Neuronal stem cell (in vitro differentiated cells): ENCODE measurements around the gene ARHGAP26.

Source experiments
- DNase-seq: peaks from one replicate; pipeline ENCODE4 v3.0.0-alpha.2; 2013; ENCODE audit warnings: low spot score
- H2AFZ ChIP-seq: one replicate; pipeline ENCODE4 v1.6.1; 2013; ENCODE audit warnings: mild to moderate bottlenecking, low read length, inconsistent platforms
- H2AK5ac ChIP-seq: 2 replicates; pipeline ENCODE4 v1.6.1; 2013; ENCODE audit warnings: low read depth, mild to moderate bottlenecking, inconsistent platforms, low read length, moderate library complexity, mixed read lengths
- H2BK120ac ChIP-seq: 2 replicates; pipeline ENCODE4 v1.6.1; 2013; ENCODE audit warnings: low read depth, mild to moderate bottlenecking, inconsistent platforms, low read length, moderate library complexity, mixed read lengths
- H2BK12ac ChIP-seq: one replicate; pipeline ENCODE4 v1.6.1; 2013; ENCODE audit warnings: low read length, inconsistent platforms
- H2BK15ac ChIP-seq: 2 replicates; pipeline ENCODE4 v1.6.1; 2013; ENCODE audit warnings: mild to moderate bottlenecking, low read length, inconsistent platforms, mixed read lengths
- H2BK5ac ChIP-seq: one replicate; pipeline ENCODE4 v1.6.1; 2013; ENCODE audit warnings: inconsistent platforms, mild to moderate bottlenecking, low read length, moderate library complexity
- H3K14ac ChIP-seq: one replicate; pipeline ENCODE4 v1.6.1; 2013; ENCODE audit warnings: low read length, inconsistent platforms
- H3K18ac ChIP-seq: 2 replicates; pipeline ENCODE4 v1.6.1; 2013; ENCODE audit warnings: low read length, inconsistent platforms
- H3K23ac ChIP-seq: 2 replicates; pipeline ENCODE4 v1.6.1; 2013; ENCODE audit warnings: low read depth, mild to moderate bottlenecking, mixed read lengths, low read length, inconsistent platforms; ENCODE audit not compliant: poor library complexity
- H3K27ac ChIP-seq: replicated peaks from 3 replicates; pipeline ENCODE4 v1.5.1; 2013; ENCODE audit warnings: low read length, inconsistent platforms
- H3K27me3 ChIP-seq, 3 experiments: 2 replicates each; pipeline ENCODE4 v1.6.1; 2013; ENCODE audit warnings: low read length in 3 of 3, mild to moderate bottlenecking in 2 of 3, inconsistent platforms in 1 of 3, low read depth in 1 of 3, mixed read lengths in 1 of 3, moderate library complexity in 1 of 3; ENCODE audit not compliant: control insufficient read depth in 3 of 3, insufficient read depth in 3 of 3
- H3K36me3 ChIP-seq, 2 donors: replicated peaks in 1 of 2; 2 replicates each; pipeline ENCODE4 v1.6.1; 2013; ENCODE audit warnings: low read length in 2 of 2; ENCODE audit not compliant: control insufficient read depth in 2 of 2, insufficient read depth in 2 of 2
- H3K4ac ChIP-seq: 2 replicates; pipeline ENCODE4 v1.6.1; 2013; ENCODE audit warnings: inconsistent platforms, mild to moderate bottlenecking, low read length, moderate library complexity
- H3K4me1 ChIP-seq, 2 donors: 1 replicate in 1 of 2; 2 replicates in 1 of 2; pipeline ENCODE4 v1.6.1; 2013; ENCODE audit warnings: low read length in 2 of 2, low read depth in 1 of 2; ENCODE audit not compliant: control insufficient read depth in 2 of 2, insufficient read depth in 1 of 2
- H3K4me2 ChIP-seq: one replicate; pipeline ENCODE4 v1.6.1; 2013; ENCODE audit warnings: mild to moderate bottlenecking, low read length, inconsistent platforms; ENCODE audit not compliant: insufficient read depth, poor library complexity, severe bottlenecking
- H3K4me3 ChIP-seq, 2 donors: 2 replicates each; pipeline ENCODE4 v1.5.1; 2013; ENCODE audit warnings: low read length in 2 of 2, mild to moderate bottlenecking in 2 of 2, inconsistent platforms in 1 of 2, moderate library complexity in 1 of 2
- H3K79me1 ChIP-seq: one replicate; pipeline ENCODE4 v1.6.1; 2013; ENCODE audit warnings: low read depth, mild to moderate bottlenecking, inconsistent platforms, low read length, moderate library complexity
- H3K9ac ChIP-seq: one replicate; pipeline ENCODE4 v1.6.1; 2013; ENCODE audit warnings: mild to moderate bottlenecking, low read depth, low read length, inconsistent platforms; ENCODE audit not compliant: poor library complexity
- H3K9me3 ChIP-seq, 2 donors: replicated peaks in 1 of 2; 2 replicates each; pipeline versions ENCODE3 to v1.6.1; 2013; ENCODE audit warnings: low read length in 2 of 2, mild to moderate bottlenecking in 2 of 2, inconsistent platforms in 1 of 2, low read depth in 1 of 2, mixed read lengths in 1 of 2, moderate library complexity in 1 of 2; ENCODE audit not compliant: control insufficient read depth in 2 of 2, insufficient read depth in 1 of 2
- H4K8ac ChIP-seq: one replicate; pipeline ENCODE4 v1.6.1; 2013; ENCODE audit warnings: low read depth, mild to moderate bottlenecking, inconsistent platforms, low read length, moderate library complexity
- H4K91ac ChIP-seq: one replicate; pipeline ENCODE4 v1.6.1; 2013; ENCODE audit warnings: low read length, low read depth, mild to moderate bottlenecking, inconsistent platforms; ENCODE audit not compliant: poor library complexity
- WGBS, 2 donors: extraction: QIAGEN DNeasy Blood & Tissue Kit; methylation state at CpG; one replicate each; pipeline ENCODE4 v1.1.7; 2013; ENCODE audit warnings: missing lambda C conversion rate in 2 of 2, mixed read lengths in 1 of 2; ENCODE audit not compliant: insufficient read length in 2 of 2, insufficient replicate concordance in 1 of 2; ENCODE audit errors: extremely low coverage in 2 of 2; 5-methylcytosine and 5-hydroxymethylcytosine counted together

The ARHGAP26 gene

DNA sequence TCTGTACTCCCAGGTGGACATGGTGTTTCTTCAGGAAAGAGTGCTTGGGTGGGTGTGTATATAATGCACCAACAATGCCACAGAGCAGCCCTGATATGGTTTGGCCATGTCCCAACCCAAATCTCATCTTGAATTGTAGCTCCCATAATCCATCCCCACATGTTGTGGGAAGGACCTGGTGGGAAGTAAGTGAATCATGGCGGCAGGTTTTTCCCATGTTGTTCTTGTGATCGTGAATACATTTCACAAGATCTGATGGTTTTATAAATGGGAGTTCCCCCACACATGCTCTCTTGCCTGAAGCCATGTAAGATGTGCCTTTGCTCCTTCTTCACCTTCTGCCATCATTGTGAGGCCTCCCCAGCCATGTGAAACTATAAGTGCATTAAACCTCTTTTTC lies 474.8 kb downstream of the ARHGAP26 start:
- no peaks in the 10 kb centered on the region for H3K79me1 ChIP-seq
- H2BK12ac ChIP-seq, result no peak overlapping the region
- no peaks in the 10 kb centered on the region for H3K4me1 ChIP-seq
- no peaks in the 10 kb centered on the region for H3K9me3 ChIP-seq
- H3K36me3 ChIP-seq, result no peaks in the 10 kb centered on the region
- WGBS, 2 donors, result no CpG with 5 or more reads among the region's 2 CpGs
- H4K8ac ChIP-seq, result no peak overlapping the region
- H3K4me2 ChIP-seq, result no peak overlapping the region
- no peak overlapping the region for H2BK5ac ChIP-seq
- H2AFZ ChIP-seq, result no peak overlapping the region
- peaks cover 0 to 2% (median 0%) of the 10 kb centered on the region in 3 experiments for H3K27me3 ChIP-seq
- H3K27ac ChIP-seq, result no peak overlapping the region
- no peak overlapping the region for H2AK5ac ChIP-seq
- H3K9ac ChIP-seq, result no peak overlapping the region
- H3K23ac ChIP-seq, result no peak overlapping the region
- H4K91ac ChIP-seq, result no peak overlapping the region
- H3K4me3 ChIP-seq, result no peak overlapping the region
- DNase-seq, result no peak
- H3K4ac ChIP-seq, result no peak overlapping the region
- H3K14ac ChIP-seq, result no peak overlapping the region
- no peak overlapping the region for H3K18ac ChIP-seq
- no peak overlapping the region for H2BK120ac ChIP-seq
- no peak overlapping the region for H2BK15ac ChIP-seq

DNA sequence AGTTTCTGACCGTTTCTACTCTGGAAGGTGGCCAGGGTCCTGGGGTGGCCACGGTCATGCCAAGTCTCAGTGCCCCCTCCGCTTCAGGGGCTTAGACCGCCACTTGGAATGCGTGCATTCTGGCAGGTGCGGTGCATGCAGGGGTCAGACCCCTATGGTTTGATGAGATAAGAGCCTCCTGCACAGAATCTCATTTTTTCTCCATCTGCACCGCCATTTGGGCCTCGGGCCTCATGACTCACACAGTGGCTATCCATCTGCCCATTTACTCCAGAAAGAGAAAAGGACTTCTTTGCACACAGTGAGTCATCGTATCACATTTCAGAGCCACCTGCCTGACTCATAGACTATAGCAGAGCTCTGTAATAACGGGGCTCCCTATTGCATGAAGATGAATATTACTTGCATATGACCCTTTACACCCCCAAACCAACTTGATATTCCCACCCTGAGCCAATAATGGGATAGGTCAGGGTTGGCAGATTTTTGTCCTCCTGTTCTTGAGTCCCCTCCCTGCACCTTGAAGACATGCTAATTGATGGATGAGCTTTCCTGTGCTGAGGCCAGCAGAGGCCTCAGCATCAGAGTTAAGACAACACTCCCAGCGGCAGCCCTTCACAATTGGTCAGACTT lies 475.9 kb downstream of the ARHGAP26 start:
- Histone ChIP-seq H2BK120ac (no peak overlapping the region), H3K23ac (no peak overlapping the region), H2BK12ac (no peak overlapping the region), H3K18ac (no peak overlapping the region), H3K14ac (no peak overlapping the region), H3K4me1 (no peaks in the 10 kb centered on the region), H3K27ac (no peak overlapping the region), H3K9ac (no peak overlapping the region), H2AK5ac (no peak overlapping the region), H3K9me3 (no peaks in the 10 kb centered on the region), H3K27me3 (peaks cover 0 to 2% (median 0%) of the 10 kb centered on the region in 3 experiments), H4K91ac (no peak overlapping the region), H3K79me1 (no peaks in the 10 kb centered on the region), H3K36me3 (no peaks in the 10 kb centered on the region), H3K4me3 (no peak overlapping the region), H3K4ac (no peak overlapping the region), H3K4me2 (no peak overlapping the region), H2BK15ac (no peak overlapping the region), H2AFZ (peak overlapping the region; percentile 25), H4K8ac (no peak overlapping the region), H2BK5ac (no peak overlapping the region)
- DNase-seq, result no peak
- no CpG with 5 or more reads among the region's 11 CpGs for WGBS, 2 donors

DNA sequence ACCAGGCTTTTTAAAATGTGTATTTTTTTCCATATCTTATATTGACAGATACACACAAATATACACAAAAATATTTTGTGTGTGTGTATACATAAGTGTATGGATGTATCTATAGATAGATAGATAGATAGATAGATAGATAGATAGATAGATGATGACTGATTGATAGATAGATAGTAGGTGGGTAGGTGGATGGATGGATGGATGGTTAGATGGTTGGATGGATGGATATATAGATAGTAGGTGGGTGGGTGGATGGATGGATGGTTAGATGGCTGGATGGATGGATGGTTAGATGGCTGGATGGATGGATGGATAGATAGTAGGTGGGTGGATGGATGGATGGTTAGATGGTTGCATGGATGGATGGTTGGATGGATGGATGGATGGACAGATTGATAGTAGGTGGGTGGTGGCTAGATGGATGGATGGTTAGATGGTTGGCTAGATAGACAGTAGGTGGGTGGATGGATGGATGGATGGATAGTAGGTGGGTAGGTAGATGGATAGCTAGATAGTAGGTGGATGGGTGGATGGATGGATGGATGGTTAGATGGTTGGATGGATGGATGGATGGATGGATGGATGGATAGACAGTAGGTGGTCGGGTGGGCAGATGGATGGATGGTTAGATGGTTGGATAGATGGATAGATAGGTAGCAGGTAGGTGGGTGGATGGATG lies 477.1 kb downstream of the ARHGAP26 start:
- H4K91ac ChIP-seq, result no peak overlapping the region
- no peaks in the 10 kb centered on the region for H3K36me3 ChIP-seq
- no peak overlapping the region for H2AK5ac ChIP-seq
- H3K4me2 ChIP-seq, result no peak overlapping the region
- H3K4ac ChIP-seq, result no peak overlapping the region
- no peak overlapping the region for H3K4me3 ChIP-seq
- no peak overlapping the region for H4K8ac ChIP-seq
- H3K9me3 ChIP-seq, result no peaks in the 10 kb centered on the region
- H3K9ac ChIP-seq, result no peak overlapping the region
- no peaks in the 10 kb centered on the region for H3K79me1 ChIP-seq
- H2BK12ac ChIP-seq, result no peak overlapping the region
- H3K14ac ChIP-seq, result no peak overlapping the region
- no peaks in the 10 kb centered on the region for H3K4me1 ChIP-seq
- no CpG with 5 or more reads among the region's 1 CpG for WGBS, 2 donors
- H2BK15ac ChIP-seq, result no peak overlapping the region
- H2BK120ac ChIP-seq, result no peak overlapping the region
- no peak overlapping the region for H3K23ac ChIP-seq
- peaks cover 0 to 2% (median 0%) of the 10 kb centered on the region in 3 experiments for H3K27me3 ChIP-seq
- DNase-seq, result no peak
- no peak overlapping the region for H2AFZ ChIP-seq
- H3K27ac ChIP-seq, result no peak overlapping the region
- H2BK5ac ChIP-seq, result no peak overlapping the region
- H3K18ac ChIP-seq, result no peak overlapping the region

DNA sequence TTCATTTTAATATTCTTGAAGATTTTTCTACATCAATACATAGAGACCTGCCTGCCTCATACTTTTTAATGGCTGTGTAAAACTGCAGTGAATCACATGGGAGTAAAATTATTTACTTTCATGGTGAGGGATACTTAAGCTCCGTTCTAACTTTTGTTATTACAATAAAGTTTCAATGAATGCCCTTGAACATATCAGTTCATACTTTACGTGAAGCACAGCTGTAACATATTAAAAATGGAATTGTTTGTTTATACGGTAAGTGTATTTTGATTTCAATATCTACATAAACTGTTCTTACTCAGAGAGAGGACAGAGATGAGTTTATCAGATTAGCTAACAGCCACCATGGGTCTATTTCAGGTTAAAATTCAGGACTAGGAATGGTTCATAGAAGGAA lies 478.2 kb downstream of the ARHGAP26 start:
- no peak overlapping the region for H2BK5ac ChIP-seq
- H2AK5ac ChIP-seq, result no peak overlapping the region
- H4K8ac ChIP-seq, result no peak overlapping the region
- no peak overlapping the region for H3K4ac ChIP-seq
- no peak overlapping the region for H2AFZ ChIP-seq
- no peaks in the 10 kb centered on the region for H3K4me1 ChIP-seq
- no peak overlapping the region for H2BK12ac ChIP-seq
- no peak overlapping the region for H3K27ac ChIP-seq
- H3K27me3 ChIP-seq, result peaks cover 0 to 2% (median 0%) of the 10 kb centered on the region in 3 experiments
- no peak overlapping the region for H4K91ac ChIP-seq
- H3K79me1 ChIP-seq, result no peaks in the 10 kb centered on the region
- H2BK120ac ChIP-seq, result no peak overlapping the region
- no peak overlapping the region for H3K4me3 ChIP-seq
- H3K18ac ChIP-seq, result no peak overlapping the region
- no peak overlapping the region for H3K23ac ChIP-seq
- no peak overlapping the region for H3K4me2 ChIP-seq
- WGBS, 2 donors, result no CpG with 5 or more reads among the region's 3 CpGs
- H3K9me3 ChIP-seq, result no peaks in the 10 kb centered on the region
- H3K36me3 ChIP-seq, result no peaks in the 10 kb centered on the region
- DNase-seq, result no peak
- no peak overlapping the region for H2BK15ac ChIP-seq
- no peak overlapping the region for H3K14ac ChIP-seq
- H3K9ac ChIP-seq, result no peak overlapping the region
